Testis (tissue), 2 donors: ENCODE measurements around the gene TEKT3.

ENCODE experiments used
- CTCF ChIP-seq, 3 experiments: fragments of 450-650 bp in 2 of 3; fragments of 200-600 bp in 1 of 3; sonication (generic) in 1 of 3; IDR thresholded peaks; one replicate each; pipeline ENCODE4 v1.5.1; 2016 to 2019; ENCODE audit warnings: antibody characterized with exemption in 3 of 3, mild to moderate bottlenecking in 2 of 3, moderate library complexity in 1 of 3
- POLR2A ChIP-seq: fragments of 450-650 bp; IDR thresholded peaks from one replicate; pipeline ENCODE4 v1.6.1; 2017; ENCODE audit warnings: antibody characterized with exemption, mild to moderate bottlenecking, moderate library complexity

GRCh38 chr17:15269087-15269779, 72.2 kb downstream of the TEKT3 start:
- TF ChIP-seq CTCF (IDR thresholded peaks at IDR 0.05), result no peak
- TF ChIP-seq POLR2A, result no peak
